HG03159 (cell line): ENCODE measurements around the gene TLCD3A.
"Not testable (repeated sequence)": the region's sequence is repeated elsewhere in the genome, so short reads cannot be mapped to it uniquely, and the experiment has no call there.

ENCODE experiments used
- ATAC-seq: cut with Tn5 transposase; IDR thresholded peaks from one replicate; pipeline ENCODE4 v1.9.1; 2021; ENCODE audit warnings: mild to moderate bottlenecking, moderate library complexity; ENCODE audit not compliant: unreplicated experiment

TLCD3A gene

DNA sequence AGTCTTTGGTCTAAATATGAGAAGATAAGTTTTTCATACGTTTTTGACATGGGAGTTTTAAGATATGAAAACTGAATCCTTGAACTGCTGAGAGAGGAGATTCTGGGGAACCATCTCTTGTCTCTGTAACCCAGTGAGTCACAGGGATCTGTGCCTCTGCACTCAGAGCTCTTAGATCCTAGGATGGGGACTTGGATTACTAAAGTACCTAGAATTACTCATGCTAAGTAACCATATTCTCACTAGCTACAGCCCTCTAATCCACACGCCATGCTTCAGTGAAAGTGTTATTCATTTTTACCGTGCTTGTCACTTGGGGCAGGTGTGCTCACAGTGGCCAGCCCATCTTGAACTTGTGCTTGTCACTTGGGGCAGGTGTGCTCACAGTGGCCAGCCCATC is 51.7 kb downstream of the TLCD3A start:
- no peak for ATAC-seq

DNA sequence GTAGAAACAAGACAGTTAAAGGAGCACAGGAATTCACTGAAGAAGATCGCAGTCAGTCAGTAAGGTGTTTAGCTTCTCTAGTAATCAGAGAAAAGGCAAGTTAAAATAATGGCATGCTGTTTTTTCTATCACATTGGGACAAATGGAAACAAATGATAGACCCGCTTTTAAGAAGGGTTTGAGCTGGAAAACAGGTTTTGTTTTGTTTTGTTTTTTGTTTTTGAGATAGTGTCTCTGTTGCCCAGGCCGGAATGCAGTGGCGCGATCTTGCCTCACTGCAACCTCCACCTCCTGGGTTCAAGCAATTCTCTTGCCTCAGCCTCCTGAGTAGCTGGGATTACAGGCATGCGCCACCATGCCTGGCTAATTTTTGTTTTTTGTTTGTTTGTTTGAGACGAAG is 53.5 kb downstream of the TLCD3A start:
- not testable (repeated sequence) for ATAC-seq

DNA sequence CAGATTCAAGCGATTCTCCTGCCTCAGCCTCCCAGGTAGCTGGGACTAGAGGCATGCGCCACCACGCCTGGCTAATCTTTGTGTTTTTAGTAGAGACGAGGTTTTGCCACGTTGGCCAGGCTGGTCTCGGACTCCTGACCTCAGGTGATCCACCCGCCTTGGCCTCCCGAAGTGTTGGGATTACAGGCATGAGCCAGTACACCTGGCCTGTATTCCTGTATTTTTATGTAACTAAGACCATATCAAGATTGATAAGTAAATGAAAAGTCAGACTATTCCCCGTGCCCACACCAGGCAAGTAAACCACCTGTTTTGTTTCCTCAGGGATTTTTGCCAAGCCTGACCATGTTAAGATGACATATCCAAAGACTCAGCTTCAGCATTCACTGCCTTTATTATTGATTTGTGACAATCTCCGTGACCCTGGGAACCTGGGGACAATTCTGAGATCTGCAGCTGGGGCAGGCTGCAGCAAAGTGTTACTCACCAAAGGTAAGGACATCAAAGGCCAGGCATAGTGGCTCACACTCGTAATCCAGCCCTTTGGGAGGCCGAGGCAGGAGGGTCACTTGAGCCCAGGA is 55.3 kb downstream of the TLCD3A start:
- no peak for ATAC-seq

DNA sequence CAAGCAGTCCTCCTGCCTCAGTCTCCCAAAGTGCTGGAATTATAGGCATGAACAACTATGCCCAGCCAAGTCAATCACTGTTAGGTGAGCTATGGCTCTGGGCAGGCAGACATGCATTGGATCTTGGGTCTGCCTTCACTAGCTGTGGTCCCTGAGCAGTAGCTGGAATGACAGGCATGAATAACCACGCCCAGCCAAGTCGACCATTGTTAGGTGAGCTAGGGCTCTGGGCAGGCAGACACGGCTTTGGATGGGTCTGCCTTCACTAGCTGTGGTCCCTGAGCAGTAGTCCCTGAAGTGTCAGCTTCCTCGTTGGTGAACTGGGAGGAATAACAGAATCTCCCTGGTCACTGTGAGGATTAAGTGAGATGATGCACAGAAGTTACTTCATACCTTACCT is 56.2 kb downstream of the TLCD3A start:
- ATAC-seq = no peak

DNA sequence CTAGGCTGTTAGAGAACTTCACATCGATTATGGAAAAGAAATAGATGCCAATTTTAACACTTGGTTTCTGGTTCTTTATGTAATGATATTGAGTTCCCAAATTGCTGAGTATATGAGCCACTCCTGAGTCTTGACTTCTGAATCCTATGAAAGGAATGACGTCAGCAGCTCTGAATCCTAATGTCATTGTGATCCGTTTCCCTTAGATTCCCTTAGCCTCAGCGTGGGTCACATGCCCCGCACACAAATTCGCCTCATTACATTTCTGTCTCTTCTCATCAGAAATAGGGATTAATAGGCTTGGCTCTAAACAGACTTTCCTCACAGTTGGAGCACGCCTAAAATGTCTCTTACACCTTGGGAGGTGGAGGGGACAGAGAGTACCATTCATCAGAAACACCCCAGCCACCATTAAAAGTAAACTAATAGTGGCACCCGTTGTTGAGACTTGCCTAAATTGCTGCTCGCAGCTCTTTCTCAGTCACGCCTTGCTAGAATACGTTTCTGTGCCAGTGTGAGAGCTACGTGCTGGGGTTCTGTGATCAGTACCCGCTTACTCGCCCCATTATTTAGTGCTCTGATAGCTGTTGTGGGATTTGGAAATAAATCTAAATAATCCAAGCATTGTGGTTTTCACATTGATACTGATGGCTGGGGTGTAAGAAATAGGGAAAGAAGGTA is 56.9 kb downstream of the TLCD3A start:
- ATAC-seq = no peak

DNA sequence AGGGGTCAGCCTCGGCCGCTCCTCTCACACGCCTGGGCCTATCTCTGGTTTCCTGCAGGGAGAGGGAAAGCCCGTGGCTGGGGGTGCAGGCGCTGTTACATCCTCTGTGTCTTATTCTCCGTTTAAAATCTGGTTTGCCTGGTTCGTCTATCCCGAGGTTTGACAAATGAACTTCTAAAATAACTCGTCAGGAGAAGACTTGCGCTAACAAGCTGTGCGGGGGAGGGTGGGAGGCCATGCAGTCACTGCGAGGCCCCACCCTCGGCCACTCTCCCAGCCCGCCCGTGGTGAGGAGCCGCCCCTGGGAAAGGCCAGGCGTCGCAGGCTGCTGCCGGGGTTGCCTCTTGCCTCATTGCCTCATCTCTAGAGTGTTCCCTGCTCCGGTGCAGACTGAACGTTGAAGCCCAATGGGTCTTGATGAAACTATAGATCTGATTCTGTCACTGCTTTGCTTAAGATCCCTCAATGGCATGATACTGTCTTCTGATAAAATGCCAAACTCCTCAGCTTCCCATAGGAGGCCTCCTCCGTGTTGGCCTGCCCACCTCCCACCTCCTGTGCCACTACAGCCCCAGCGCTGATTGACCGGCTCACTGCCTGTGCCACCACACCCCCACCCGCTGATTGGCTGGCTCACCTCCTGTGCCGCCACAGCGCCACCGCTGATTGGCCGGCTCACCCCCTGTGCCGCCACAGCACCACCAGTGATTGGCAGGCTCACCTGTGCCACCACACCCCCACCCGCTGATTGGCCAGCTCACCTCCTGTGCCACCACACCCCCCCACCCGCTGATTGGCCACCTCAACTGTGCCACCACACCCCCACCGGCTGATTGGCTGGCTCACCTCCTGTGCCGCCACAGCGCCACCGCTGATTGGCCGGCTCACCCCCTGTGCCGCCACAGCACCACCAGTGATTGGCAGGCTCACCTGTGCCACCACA is 57.8 kb downstream of the TLCD3A start:
- not testable (repeated sequence) for ATAC-seq

DNA sequence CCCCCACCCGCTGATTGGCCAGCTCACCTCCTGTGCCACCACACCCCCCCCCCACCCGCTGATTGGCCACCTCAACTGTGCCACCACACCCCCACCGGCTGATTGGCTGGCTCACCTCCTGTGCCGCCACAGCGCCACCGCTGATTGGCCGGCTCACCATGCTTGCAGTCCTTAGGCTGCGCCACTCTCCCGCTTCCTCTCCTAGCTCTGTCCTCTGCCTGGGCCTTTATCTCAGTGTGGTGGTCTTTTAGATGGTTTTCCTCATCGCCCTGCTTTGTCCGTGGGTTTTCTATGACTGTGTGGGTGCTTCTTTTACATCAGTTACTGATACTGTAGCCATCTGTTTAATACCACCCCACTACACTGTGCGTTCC is 58.5 kb downstream of the TLCD3A start:
- ATAC-seq = not testable (repeated sequence)

DNA sequence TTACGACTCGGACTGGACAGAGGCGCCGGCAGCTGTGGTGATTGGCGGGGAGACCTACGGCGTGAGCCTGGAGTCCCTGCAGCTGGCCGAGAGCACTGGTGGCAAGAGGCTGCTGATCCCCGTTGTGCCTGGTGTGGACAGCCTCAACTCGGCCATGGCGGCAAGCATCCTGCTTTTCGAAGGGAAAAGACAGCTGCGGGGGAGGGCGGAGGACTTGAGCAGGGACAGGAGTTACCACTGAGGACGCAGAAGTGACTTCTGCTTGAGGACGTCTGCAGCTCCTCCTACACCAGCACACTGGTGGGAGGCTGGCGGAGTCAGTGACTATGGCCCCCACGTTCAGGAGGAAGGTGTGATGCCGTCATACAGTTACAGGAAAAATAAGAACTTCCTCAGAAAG is 59.4 kb downstream of the TLCD3A start:
- no peak for ATAC-seq

DNA sequence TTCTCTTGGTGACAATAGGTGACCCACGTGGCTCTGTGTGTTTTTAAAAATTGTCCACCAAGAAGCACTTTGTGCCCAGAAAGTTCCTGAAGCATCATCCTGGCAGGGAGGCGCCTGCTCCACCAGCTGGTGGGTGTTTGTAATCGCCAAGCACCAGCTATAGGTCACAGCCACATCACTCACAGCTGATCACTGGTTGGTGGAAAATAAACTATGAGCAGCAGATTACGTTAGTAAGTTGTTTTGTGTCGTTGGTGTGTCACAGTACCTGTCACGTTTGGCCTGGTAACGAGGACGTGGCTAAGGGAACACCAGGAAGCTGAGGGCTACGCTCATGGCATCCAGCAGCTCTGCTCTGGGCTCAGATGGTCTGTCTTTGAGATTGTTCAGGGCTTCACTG is 59.9 kb downstream of the TLCD3A start:
- ATAC-seq = no peak
